Testis (tissue), 3 donors: ENCODE measurements around the gene RERE. TPM values are rescaled to one million over a fixed set of nuclear protein-coding genes. Genes with fewer than 3 reads are reported as not detected.

Experiments used
- DNase-seq: peaks from one replicate; pipeline ENCODE4 v3.0.0-alpha.2; 2019
- H3K27ac ChIP-seq, 2 donors: fragments of 200-600 bp; sonication (generic); one replicate each; pipeline ENCODE4 v1.5.1; 2019
- H3K27me3 ChIP-seq: fragments of 200-600 bp; sonication (generic); one replicate; pipeline ENCODE4 v1.5.1; 2019
- H3K36me3 ChIP-seq: fragments of 200-600 bp; sonication (generic); one replicate; pipeline ENCODE4 v1.5.1; 2017; ENCODE audit warnings: low read depth; ENCODE audit errors: missing control alignments
- H3K4me1 ChIP-seq: fragments of 200-600 bp; sonication (generic); one replicate; pipeline ENCODE4 v1.5.1; 2019
- H3K4me3 ChIP-seq, 2 donors: fragments of 200-600 bp; sonication (generic); one replicate each; pipeline ENCODE4 v1.5.1; 2017 to 2019
- H3K9me3 ChIP-seq: fragments of 200-600 bp; sonication (generic); one replicate; pipeline ENCODE4 v1.5.1; 2017
- CTCF ChIP-seq, 3 experiments: fragments of 450-650 bp in 2 of 3; fragments of 200-600 bp in 1 of 3; sonication (generic) in 1 of 3; IDR thresholded peaks; one replicate each; pipeline ENCODE4 v1.5.1; 2016 to 2019; ENCODE audit warnings: antibody characterized with exemption in 3 of 3, mild to moderate bottlenecking in 2 of 3, moderate library complexity in 1 of 3
- POLR2A ChIP-seq: fragments of 450-650 bp; IDR thresholded peaks from one replicate; pipeline ENCODE4 v1.6.1; 2017; ENCODE audit warnings: antibody characterized with exemption, mild to moderate bottlenecking, moderate library complexity
- WGBS, 2 donors: methylation state at CpG; one replicate each; pipeline ENCODE4 v1.1.5; 2018; 5-methylcytosine and 5-hydroxymethylcytosine counted together
- intact Hi-C: fragments of 100-400 bp; cut with DNase I; formaldehyde crosslinking; loops from one replicate; pipeline ENCODE4 v1.15.1; 2023; ENCODE audit warnings: low total_unique reads
- polyA plus RNA-seq: library from polyadenylated mRNA; stranded (reverse); fragments of 350-450 nt; fragmentation: Illumina TruSeq; extraction: RNeasy Lipid Tissue Mini Kit (QIAGEN cat#74804); gene quantifications from one replicate; pipeline ENCODE4 v1.2.3, GENCODE V29; 2014; ENCODE audit warnings: low read depth, low replicate concordance; ENCODE audit not compliant: insufficient read depth
- total RNA-seq, 2 donors: library from RNA; depleted of rRNA; stranded (reverse); fragments of >200 nt; gene quantifications; one replicate each; pipeline ENCODE4 v1.2.3, GENCODE V29; 2016

RERE gene
- total and polyA plus RNA-seq, 3 donors from 2014 or later, result 90.8 to 229 (median 203) TPM

DNA sequence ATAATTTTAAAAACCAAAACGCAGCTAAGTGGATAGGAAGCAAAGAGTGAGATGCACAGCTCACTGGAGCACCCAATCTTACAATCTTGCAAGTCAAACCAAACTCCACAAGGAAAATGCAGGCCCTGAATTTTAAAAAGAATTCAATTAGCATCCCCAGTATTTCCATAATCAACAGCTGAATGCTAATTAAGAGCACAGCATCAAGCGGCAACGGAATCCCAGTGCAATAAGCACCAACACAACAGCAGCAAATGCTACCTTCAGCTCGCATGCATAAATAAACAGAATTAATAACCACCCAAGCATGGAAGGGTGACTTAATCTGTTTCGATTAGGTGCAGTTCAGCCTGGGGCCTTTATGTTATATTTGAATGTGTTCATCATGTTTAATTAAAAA, 356.7 kb downstream of the RERE start:
- DNase-seq, result no peak
- no peaks in the 10 kb centered on the region for H3K9me3 ChIP-seq
- TF ChIP-seq CTCF (IDR thresholded peaks at IDR 0.05) (no peak), POLR2A (no peak)
- H3K4me1 ChIP-seq, result peaks cover 48% of the 10 kb centered on the region
- no peak overlapping the region for H3K27ac ChIP-seq
- no peaks in the 10 kb centered on the region for H3K27me3 ChIP-seq
- intact Hi-C loops, result no loop called here
- 88 to 89% methylated on average over 5 of the region's 5 CpGs for WGBS, 2 donors
- no peak overlapping the region for H3K4me3 ChIP-seq
- no peaks in the 10 kb centered on the region for H3K36me3 ChIP-seq

DNA sequence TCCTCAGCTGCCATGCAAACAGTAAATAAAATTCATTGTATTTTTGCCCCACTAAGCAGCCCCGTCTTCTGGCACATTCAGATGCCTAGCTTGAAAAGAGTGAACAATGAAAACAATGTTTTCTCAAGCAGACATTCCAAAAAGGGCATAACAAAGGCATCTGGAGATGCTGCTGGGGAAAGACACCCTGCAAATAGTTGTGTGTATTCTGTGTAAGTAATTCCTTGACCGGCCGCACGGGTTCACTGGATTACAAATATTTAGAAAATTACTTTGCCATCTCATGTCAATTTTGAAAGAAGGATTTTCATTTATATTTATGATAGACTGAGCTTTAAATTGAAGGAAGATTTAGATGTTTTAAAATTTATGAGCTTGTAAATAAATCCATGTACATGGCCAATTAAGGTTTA, 357.3 kb downstream of the RERE start:
- DNase-seq, result no peak
- Histone ChIP-seq H3K36me3 (no peaks in the 10 kb centered on the region), H3K4me3 (no peak overlapping the region), H3K27ac (no peak overlapping the region), H3K9me3 (no peaks in the 10 kb centered on the region), H3K4me1 (peaks cover 53% of the 10 kb centered on the region), H3K27me3 (no peaks in the 10 kb centered on the region)
- 84 to 85% methylated on average over 4 of the region's 4 CpGs for WGBS, 2 donors
- intact Hi-C loops, result no loop called here
- TF ChIP-seq POLR2A (no peak), CTCF (IDR thresholded peaks at IDR 0.05) (peak in 1 of 3 experiments; percentile 5)

DNA sequence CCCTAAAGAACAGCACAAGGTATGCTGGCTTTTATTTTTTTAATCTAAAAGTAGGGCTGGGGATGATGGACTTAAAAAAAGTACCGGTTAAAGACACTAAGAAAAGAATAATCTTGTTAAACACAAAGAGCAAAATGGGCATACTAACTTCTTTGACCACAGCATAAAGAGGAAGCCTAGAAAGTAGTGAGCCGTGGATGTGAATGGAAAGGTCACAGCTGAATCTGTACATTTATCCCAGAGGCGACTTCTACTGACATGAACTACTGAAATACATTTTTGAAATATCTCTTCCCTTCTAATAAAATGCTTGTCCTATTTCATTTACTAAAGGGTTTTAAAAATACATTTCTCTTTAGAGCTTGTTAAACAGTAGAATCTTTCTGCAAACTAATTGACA, 358.8 kb downstream of the RERE start:
- no peak for DNase-seq
- intact Hi-C loops, result no loop called here
- no peak overlapping the region for H3K27ac ChIP-seq
- no peaks in the 10 kb centered on the region for H3K27me3 ChIP-seq
- peaks cover 40% of the 10 kb centered on the region for H3K4me1 ChIP-seq
- H3K9me3 ChIP-seq, result no peaks in the 10 kb centered on the region
- 96 to 98% methylated on average over 3 of the region's 3 CpGs for WGBS, 2 donors
- H3K36me3 ChIP-seq, result no peaks in the 10 kb centered on the region
- TF ChIP-seq CTCF (IDR thresholded peaks at IDR 0.05) (no peak), POLR2A (no peak)
- no peak overlapping the region for H3K4me3 ChIP-seq

DNA sequence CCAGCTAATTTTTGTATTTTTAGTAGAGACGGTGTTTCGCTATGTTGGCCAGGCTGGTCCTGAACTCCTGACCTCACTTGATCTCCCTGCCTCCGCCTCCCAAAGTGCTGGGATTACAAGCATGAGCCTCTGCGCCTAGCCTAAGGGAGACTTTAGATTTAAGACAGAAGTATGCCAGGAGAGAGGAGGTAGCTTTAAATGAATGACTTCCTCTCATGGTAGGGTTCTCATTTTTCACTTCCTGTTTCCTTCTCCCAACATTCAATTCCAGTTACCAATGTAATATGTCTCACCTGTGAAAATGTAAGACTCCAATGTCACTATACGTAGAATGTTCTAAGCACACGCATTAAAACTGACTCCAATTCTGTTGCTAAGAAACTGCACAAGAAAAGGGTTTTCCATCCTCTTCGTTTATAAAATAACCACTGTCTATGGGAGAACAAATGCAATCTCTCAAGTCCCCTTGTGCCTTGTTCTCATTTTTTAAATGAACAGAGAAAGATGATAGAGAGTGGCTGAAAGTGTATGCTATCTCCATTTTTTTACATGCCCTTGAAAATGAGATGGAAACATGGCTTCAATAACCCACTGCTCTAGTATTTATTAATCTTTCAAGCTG, 359.6 kb downstream of the RERE start:
- Histone ChIP-seq H3K36me3 (no peaks in the 10 kb centered on the region), H3K4me1 (peaks cover 34% of the 10 kb centered on the region), H3K27me3 (no peaks in the 10 kb centered on the region), H3K4me3 (no peak overlapping the region), H3K27ac (no peak overlapping the region), H3K9me3 (no peaks in the 10 kb centered on the region)
- intact Hi-C loops, result no loop called here
- TF ChIP-seq POLR2A (no peak), CTCF (IDR thresholded peaks at IDR 0.05) (no peak)
- WGBS, 2 donors, result 79 to 87% methylated on average over 7 of the region's 7 CpGs
- DNase-seq, result no peak

DNA sequence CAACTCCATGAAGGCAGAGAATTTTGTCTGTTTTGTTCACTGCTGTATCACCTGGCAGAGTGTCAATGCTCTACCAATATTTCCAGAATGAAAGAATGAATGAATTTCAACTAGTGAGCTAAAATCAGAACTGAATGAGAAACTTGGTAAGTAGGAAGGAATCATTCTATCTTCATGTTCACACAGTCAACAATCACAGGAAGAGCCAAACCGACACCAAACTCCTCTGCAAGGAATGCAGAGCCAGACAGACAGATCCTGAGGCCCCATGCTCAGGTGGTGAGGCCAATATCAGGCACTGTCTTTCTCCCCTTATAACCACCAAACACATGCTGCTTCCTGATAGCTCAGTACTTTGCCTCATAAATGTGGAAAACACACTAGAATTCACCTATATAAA, 360.4 kb downstream of the RERE start:
- DNase-seq, result no peak
- H3K4me3 ChIP-seq, result no peak overlapping the region
- H3K36me3 ChIP-seq, result no peaks in the 10 kb centered on the region
- TF ChIP-seq POLR2A (no peak), CTCF (IDR thresholded peaks at IDR 0.05) (no peak)
- intact Hi-C loops, result no loop called here
- peak overlapping the region in 1 of 2 donors; percentile 46 for H3K27ac ChIP-seq
- no peaks in the 10 kb centered on the region for H3K9me3 ChIP-seq
- 67 to 77% methylated on average over 1 of the region's 1 CpG for WGBS, 2 donors
- no peaks in the 10 kb centered on the region for H3K27me3 ChIP-seq
- peaks cover 25% of the 10 kb centered on the region for H3K4me1 ChIP-seq
